ENCODE measurements around the gene CRY1.

CRY1 gene

DNA sequence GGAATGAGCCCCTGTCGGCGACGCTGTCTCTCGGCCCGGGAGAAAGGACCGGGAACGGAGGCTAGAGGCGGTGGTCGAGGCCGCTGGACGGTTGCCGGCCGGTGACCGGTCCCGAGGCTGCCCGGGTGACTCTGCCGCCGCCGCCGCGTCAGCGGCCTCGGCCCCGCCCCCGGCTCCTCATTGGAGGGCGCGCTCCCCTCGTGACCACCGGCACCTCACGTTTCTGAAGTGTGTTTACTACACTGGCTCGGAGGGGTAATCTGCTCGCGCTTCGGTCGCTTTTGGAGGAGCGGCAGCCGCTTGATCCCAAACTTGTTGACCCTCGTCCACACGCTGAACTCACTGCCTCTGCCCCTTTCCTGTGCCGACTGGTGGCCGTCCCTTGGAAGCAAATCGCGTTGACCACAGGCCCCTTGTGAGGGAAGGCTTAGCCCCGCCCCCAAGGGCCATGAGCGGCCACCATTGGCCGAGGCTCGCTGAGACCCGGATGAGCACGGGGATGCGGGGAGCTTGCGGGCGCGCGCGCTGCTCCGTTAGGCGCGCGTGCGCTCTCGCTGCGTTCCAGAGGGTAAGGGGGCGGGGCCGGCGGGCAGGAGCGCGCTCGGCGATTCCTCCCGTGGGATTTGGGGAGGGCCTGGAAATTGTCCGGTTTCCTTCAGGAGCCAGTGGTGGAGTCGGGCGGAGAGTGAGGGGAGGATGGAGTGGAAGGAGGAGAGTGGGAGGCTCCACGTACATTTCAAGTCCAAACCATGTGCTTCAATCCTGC is at the start of gene CRY1:
Gene CRY1, minus strand, starts transcription at position 133 of the 766 bp plus-strand sequence. CDS start 588 bp downstream, outside the sequence.
- DNase-seq (ENCODE audit: insufficient read length, low spot score) (peak; percentile 60), FAIRE-seq (peak; percentile 45)

- no peak for FAIRE-seq
- DNase-seq (ENCODE audit: insufficient read length, low spot score), result no peak
Measured at GRCh38 chr12:107139787-107140186, 46.4 kb upstream of the CRY1 start.

DNA sequence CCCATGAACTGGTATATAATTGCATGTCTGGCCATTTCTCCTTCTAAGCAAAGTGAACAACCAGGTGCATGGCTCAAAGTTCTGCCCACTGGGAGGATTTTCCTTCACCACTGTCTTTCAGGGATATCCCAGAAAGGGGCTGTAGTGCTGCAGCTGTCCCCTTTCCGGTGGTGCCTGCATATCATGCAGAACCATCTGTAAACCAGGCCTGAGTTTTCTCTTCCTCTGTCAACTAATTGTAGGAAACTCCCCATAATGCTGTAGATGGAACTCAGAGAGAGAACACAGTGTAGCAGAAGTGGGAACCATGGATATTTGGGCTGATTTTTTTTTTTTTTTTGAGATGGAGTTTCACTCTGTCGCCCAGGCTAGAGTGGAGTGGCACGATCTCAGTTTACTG is 45.6 kb upstream of the CRY1 start:
- DNase-seq (ENCODE audit: insufficient read length, low spot score) (no peak), FAIRE-seq (no peak)

GRCh38 chr12:107135177-107135576 is 41.8 kb upstream of the CRY1 start:
- FAIRE-seq, result no peak
- DNase-seq (ENCODE audit: insufficient read length, low spot score), result no peak

GRCh38 chr12:107134558-107134957 is 41.2 kb upstream of the CRY1 start:
- DNase-seq (ENCODE audit: insufficient read length, low spot score), result no peak
- no peak for FAIRE-seq

- no peak for DNase-seq (ENCODE audit: insufficient read length, low spot score)
- FAIRE-seq, result no peak
Measured at GRCh38 chr12:107133462-107133861, 40.1 kb upstream of the CRY1 start.

DNA sequence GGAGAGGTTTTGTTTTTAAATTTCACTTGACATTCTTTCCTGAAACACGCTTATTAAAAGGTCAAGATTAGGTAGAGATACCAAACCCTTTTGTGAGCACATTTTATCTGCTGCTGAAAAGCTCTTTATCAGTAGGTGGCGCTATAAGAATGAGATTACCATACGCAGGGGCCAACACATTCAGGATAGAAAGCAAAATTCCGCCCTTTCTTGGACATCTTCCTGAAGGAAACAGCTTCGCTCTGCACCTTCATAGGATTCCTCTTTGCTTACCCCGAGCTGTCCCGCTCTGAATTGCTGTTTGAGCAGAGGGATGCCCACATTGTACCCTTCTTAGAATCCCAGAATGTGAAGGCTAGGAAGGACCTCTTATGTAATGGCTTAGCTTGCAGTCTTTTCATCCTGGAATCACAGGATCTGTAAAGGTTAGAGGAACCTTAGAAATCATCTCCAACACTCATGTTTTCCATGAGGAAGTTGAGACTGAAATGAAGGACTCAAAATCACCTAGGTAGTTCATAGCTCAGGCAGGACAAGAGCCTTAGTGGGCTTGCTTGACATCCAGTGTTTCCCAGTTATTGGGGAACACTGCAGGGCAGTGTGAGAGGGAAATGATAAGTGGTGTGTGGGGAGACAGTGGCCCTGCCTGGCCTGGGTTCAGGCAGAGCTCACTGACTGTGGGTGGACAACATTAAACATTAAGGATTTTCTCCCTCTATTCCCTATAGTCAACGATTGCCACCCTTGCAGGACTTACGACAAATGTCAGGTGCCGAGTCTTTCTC is 38.7 kb upstream of the CRY1 start:
- DNase-seq (ENCODE audit: insufficient read length, low spot score) (peak; percentile 14), FAIRE-seq (peak; percentile 18)

DNA sequence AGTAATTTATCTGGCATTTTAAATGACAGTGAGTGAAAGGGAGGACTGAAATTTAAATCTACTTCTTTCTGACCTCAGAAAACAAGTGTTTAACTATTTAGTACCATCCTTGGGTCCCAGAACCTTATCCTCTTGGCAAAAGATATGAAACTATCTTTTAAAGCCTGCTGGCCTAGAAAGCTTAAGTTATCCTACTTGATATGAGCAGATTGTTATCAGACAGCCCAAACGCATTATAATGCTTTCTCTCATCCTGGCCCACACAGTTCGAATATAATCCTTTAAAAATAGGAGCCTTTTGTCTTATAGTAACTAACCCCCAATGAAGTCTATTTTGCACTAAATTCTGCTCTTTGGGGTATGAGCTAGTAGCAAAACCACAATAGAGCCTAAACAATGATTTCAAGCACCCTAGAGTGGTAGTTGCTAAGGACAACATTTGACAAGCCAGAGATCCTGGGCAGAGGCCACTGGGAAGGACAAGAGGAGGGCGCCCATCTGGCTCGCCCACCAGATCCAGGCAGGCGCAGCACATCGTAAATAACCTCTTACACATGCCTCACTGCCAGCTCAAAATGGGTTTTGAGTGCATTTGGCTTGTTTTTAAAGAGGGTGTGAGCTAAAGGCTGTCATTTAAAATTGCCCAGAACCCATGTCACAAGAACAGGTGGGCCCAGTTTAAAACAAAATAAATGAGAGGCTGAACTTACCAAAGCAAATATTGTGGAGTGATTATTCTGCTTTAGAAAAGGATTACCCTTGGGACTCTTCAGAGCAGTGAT is 37.7 kb upstream of the CRY1 start:
- DNase-seq (ENCODE audit: insufficient read length, low spot score) (no peak), FAIRE-seq (no peak)

DNA sequence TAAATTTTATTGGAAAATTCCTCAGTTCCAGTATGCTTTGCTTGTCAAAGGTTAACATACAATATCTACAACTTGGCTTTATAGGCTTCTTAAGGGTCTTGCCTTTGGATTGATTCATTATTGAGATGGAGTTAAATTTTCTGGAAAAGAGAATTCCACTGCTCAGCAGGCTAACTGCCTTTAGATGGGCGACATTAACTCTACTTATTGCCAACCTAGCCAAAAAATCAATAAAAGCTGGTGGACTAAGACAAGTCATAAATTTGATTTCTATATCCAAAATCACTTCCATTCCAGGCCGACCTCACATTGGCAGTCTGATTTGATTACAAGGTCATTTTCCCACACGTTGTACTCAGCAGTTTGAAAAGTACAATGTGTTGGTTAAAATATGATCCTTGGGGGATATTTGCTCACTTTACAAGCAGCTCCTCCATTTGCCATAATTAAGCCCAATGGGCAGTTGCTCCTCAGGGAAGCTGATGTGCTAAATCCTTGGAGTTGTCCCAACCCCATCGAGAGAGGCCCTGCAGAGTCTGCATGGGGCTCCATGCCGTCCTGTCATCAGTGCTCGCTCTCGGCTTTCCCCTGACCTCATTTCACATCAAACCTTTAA is 36.1 kb upstream of the CRY1 start:
- FAIRE-seq, result no peak

DNA sequence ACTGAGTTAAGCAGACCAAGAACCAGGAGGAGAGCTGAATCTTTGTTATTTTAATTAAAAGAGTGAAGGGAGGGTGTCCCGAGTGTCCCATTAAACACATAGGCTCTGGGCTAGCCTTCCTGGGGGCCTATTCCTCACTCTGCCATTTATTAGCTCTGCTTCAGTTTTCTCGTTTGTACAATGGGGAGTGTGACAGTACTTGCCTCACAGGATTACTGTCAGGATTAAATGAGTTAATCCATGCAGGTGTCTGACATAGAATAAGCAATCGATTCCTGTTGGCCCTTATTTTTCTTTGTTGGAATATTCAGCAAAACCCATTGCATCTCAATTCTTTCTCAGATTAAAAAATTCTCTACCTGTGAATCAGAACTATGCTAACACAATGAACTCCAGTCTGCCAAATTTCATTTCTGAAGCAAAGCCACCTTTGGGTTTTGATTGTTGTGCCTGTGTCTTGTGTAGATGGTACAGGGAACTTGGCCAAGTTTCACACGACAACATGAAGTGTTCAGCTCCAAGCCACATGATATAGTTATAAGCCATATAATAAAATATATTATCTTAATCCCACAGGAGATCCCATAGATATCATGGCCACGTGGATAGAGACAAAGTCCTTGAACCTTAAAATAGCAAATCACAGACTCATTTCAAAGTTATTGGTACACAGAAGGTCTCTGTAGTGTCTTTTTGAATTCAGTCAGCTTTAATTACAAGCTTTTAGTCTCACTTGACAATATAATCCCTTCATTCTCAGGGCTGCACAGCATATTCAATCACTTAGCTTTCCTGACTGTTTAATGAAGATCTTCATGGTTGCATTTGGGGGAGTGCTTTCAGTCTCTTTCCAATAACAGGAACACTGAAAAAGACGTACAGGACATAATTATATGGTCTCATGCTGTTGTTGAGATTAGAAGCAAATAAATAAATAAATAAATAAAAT is 34.4 kb upstream of the CRY1 start:
- DNase-seq (ENCODE audit: insufficient read length, low spot score), result no peak

More for the DNA sequence above, 36.1 kb upstream of the CRY1 start:
- no peak for DNase-seq (ENCODE audit: insufficient read length, low spot score)

DNA sequence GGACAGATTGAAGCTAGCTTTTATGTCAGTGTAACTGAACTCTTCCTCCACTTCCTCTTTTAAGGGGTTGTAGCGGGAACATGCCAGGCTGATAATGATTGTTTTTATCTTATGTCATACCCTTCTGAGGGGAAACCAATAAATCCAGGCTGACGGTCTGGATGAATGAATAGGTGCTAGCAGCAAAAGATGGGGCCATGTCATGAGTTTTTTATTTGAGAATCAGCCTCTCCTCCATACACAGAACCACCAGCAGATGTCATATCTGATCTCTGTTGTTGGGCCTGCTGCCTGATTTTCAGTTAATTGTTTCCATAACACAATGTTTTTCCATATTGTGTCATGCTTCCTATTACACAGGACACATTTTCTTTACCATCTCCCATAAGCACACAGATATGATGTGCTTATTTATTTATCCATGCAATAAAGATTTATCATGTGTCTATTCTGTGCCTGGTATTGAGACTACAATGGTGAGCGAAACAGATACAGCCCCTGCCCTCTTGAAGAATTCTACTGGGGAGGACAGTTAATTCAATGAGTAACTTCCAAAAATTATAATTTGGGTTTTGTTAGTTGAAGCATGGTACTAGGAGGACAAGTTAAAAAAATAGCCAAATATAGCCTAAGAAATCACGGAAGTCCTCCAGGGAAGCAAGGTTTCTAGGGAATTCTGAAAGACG is 33.6 kb upstream of the CRY1 start:
- no peak for DNase-seq (ENCODE audit: insufficient read length, low spot score)
- FAIRE-seq, result no peak

More for the DNA sequence above, 34.4 kb upstream of the CRY1 start:
- no peak for FAIRE-seq

DNA sequence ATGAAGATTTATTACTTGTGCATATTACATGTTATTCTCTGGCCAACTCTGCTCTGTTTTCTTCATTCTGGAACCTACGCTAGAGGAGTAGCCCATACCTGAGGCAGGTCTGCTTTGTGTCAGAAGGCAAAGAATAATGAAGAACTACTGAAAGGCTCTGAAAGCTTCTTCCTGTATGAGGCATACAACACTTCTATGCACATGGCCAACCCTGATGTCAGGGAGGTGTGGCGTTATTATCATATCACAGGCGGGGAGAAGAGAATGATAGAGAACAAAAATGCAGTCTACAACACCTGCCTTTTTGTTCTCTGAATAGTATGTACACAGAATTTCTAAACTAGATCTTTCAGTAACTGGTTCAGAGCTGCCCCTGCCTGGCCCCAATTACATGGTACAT is 32.5 kb upstream of the CRY1 start:
- no peak for DNase-seq (ENCODE audit: insufficient read length, low spot score)
- no peak for FAIRE-seq

- no peak for FAIRE-seq
- no peak for DNase-seq (ENCODE audit: insufficient read length, low spot score)
Measured at GRCh38 chr12:107122452-107122958, 29.2 kb upstream of the CRY1 start.

DNA sequence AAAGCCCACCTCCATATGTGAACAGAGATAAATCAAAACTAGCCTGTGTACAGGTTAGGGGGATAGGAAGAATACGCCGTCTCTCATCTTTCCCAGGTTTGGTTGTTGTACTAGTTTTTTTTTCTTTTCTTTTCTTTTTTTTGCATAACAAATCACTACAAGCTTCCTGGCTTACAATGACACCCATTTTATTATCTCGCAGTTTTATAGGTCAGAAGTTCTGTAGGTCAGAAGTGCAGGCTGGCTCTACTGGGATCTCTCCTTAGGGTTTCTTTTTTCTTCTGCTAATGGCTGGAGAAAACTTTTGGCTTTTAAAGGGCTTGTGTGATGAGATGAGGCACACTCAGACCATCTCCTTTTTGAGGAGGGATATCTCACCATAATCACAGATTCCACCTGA is 25.7 kb upstream of the CRY1 start:
- no peak for FAIRE-seq
- DNase-seq (ENCODE audit: insufficient read length, low spot score), result no peak

- FAIRE-seq (no peak), DNase-seq (ENCODE audit: insufficient read length, low spot score) (no peak)
Measured at GRCh38 chr12:107118624-107119023, 25.3 kb upstream of the CRY1 start.

DNA sequence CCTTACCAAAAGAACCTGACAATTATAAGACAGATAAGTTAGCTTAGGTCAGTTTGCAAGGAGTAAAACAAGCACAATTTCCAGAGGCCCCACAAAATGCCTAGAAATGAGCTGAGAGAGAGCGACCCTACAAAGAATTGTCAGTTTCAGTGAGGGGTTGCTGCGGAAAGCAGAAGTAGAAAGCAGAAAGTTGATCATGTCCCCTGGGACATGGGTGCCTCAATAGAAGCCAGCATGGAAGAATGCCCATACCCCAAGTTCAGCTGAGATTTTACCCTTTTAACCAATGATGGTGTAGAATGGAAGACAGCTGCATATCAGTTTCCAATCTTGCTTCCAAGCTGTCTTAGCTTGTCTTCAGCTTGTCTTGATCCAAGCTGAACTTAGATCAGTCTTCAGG is 21.8 kb upstream of the CRY1 start:
- no peak for FAIRE-seq
- no peak for DNase-seq (ENCODE audit: insufficient read length, low spot score)

DNA sequence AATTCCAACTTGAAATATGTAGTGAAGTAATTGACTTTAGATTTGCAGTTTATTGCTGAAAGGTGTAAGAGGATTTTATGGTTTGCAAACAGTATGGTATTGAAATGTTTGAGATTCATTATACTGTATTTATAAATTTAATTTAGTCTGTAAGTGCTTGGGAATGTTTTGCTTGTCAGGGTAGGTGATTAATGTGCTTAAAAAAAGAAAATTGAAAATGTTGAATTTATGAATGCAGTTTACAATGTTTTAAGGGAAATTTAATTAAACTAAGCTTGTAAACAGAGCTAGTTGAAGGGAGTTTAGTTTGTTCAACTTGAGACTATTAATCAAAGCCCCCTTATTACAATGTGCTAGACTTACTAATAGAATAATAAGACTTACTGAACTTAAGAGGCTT is 18.0 kb upstream of the CRY1 start:
- no peak for DNase-seq (ENCODE audit: insufficient read length, low spot score)
- FAIRE-seq, result no peak

- FAIRE-seq, result no peak
- no peak for DNase-seq (ENCODE audit: insufficient read length, low spot score)
Measured at GRCh38 chr12:107109726-107110719, 16.7 kb upstream of the CRY1 start.
